Activated B cell treated with CpG ODN at 0.5 μM for 24 hours (primary cell): ENCODE measurements around the gene TBC1D8. TPM values are rescaled to one million over a fixed set of nuclear protein-coding genes. Genes with fewer than 3 reads are reported as not detected.
"Not testable (repeated sequence)": the region's sequence is repeated elsewhere in the genome, so short reads cannot be mapped to it uniquely, and the experiment has no call there.

Source experiments
- ATAC-seq: fragments of 200-7000 bp; cut with Tn5 transposase; one replicate; pipeline ENCODE4 v1.10.0; 2021; ENCODE audit warnings: low read depth, mild to moderate bottlenecking, moderate library complexity
- CTCF ChIA-PET: fragments of 350-600 bp; sonication (Branson Sonifier 250); formaldehyde crosslinking; loops from one replicate; lab custom pipeline; 2021; ENCODE audit warnings: antibody characterized with exemption; lab: Charles Lee
- POLR2A ChIA-PET: fragments of 350-600 bp; sonication (Branson Sonifier 250); formaldehyde crosslinking; loops from one replicate; lab custom pipeline; 2021; ENCODE audit warnings: antibody characterized with exemption; lab: Charles Lee
- DNase-seq: peaks from one replicate; pipeline ENCODE4 v3.0.0; 2022
- H3K27ac Mint-ChIP-seq: one replicate; pipeline ENCODE4 v1.8.0; 2020; ENCODE audit warnings: mixed read lengths
- H3K27me3 Mint-ChIP-seq: one replicate; pipeline ENCODE4 v1.8.0; 2021; ENCODE audit warnings: mixed read lengths
- H3K36me3 Mint-ChIP-seq: one replicate; pipeline ENCODE4 v1.8.0; 2021; ENCODE audit warnings: low read depth, mixed read lengths
- H3K4me1 Mint-ChIP-seq: one replicate; pipeline ENCODE4 v1.8.0; 2021; ENCODE audit warnings: mixed read lengths
- H3K4me3 Mint-ChIP-seq: one replicate; pipeline ENCODE4 v1.8.0; 2020; ENCODE audit warnings: mild to moderate bottlenecking, mixed read lengths
- H3K9me3 Mint-ChIP-seq: one replicate; pipeline ENCODE4 v1.8.0; 2020; ENCODE audit warnings: mixed read lengths
- CTCF ChIP-seq: fragments of 200-600 bp; IDR thresholded peaks from one replicate; pipeline ENCODE4 v1.8.0; 2022; ENCODE audit warnings: antibody characterized with exemption, mild to moderate bottlenecking
- intact Hi-C: fragments of 100-400 bp; cut with micrococcal nuclease; formaldehyde crosslinking; loops from one replicate; pipeline ENCODE4 v1.15.1; 2024
- total RNA-seq: library from RNA; stranded (reverse); gene quantifications from 2 replicates; pipeline ENCODE4 v1.2.3, GENCODE V29; 2022

TBC1D8 gene
- total RNA-seq, 1 donor from 2014 or later = 4.7 TPM

- H3K4me1 Mint-ChIP-seq = no peaks in the 10 kb centered on the region
- ATAC-seq = no peak
- H3K36me3 Mint-ChIP-seq = no peaks in the 10 kb centered on the region
- no peak for TF ChIP-seq CTCF
- peaks cover 2% of the 10 kb centered on the region for H3K27me3 Mint-ChIP-seq
- ChIA-PET POLR2A (no interaction called here), CTCF (no interaction called here)
- intact Hi-C loops = no loop called here
- no peaks in the 10 kb centered on the region for H3K9me3 Mint-ChIP-seq
- no peak overlapping the region for H3K4me3 Mint-ChIP-seq
- no peak overlapping the region for H3K27ac Mint-ChIP-seq
- DNase-seq = no peak
These were observed 92.8 kb downstream of the TBC1D8 start for GRCh38 chr2:101058386-101058785.

- Mint-ChIP-seq H3K36me3 (no peaks in the 10 kb centered on the region), H3K27ac (no peak overlapping the region), H3K9me3 (no peaks in the 10 kb centered on the region), H3K4me1 (no peaks in the 10 kb centered on the region), H3K27me3 (peaks cover 1% of the 10 kb centered on the region), H3K4me3 (no peak overlapping the region)
- intact Hi-C loops = no loop called here
- TF ChIP-seq CTCF = no peak
- POLR2A ChIA-PET = no interaction called here
- DNase-seq = no peak
- ATAC-seq = no peak
- CTCF ChIA-PET = no interaction called here
These were observed 93.9 kb downstream of the TBC1D8 start for GRCh38 chr2:101057051-101057933.

GRCh38 chr2:101053117-101053516 is 98.1 kb downstream of the TBC1D8 start:
- no peak overlapping the region for H3K4me3 Mint-ChIP-seq
- no peaks in the 10 kb centered on the region for H3K27me3 Mint-ChIP-seq
- ChIA-PET CTCF (no interaction called here), POLR2A (no interaction called here)
- H3K27ac Mint-ChIP-seq = no peak overlapping the region
- TF ChIP-seq CTCF = no peak
- intact Hi-C loops = no loop called here
- H3K9me3 Mint-ChIP-seq = peaks cover 2% of the 10 kb centered on the region
- H3K4me1 Mint-ChIP-seq = no peaks in the 10 kb centered on the region
- no peaks in the 10 kb centered on the region for H3K36me3 Mint-ChIP-seq
- ATAC-seq (no peak), DNase-seq (no peak)

- Mint-ChIP-seq H3K36me3 (no peaks in the 10 kb centered on the region), H3K27me3 (no peaks in the 10 kb centered on the region), H3K4me3 (no peak overlapping the region), H3K4me1 (no peaks in the 10 kb centered on the region), H3K9me3 (peaks cover 2% of the 10 kb centered on the region), H3K27ac (no peak overlapping the region)
- ChIA-PET POLR2A (no interaction called here), CTCF (no interaction called here)
- TF ChIP-seq CTCF = no peak
- no peak for DNase-seq
- intact Hi-C loops = no loop called here
- no peak for ATAC-seq
These were observed 99.0 kb downstream of the TBC1D8 start for GRCh38 chr2:101052147-101052546.

- POLR2A ChIA-PET, H3K4me1 Mint-ChIP-seq, H3K27me3 Mint-ChIP-seq, DNase-seq, H3K9me3 Mint-ChIP-seq, intact Hi-C loops, H3K36me3 Mint-ChIP-seq, H3K27ac Mint-ChIP-seq, ATAC-seq, H3K4me3 Mint-ChIP-seq: not testable (repeated sequence)
- CTCF ChIA-PET = interaction anchor here (1.0 kb wide), 1 partner anchor 154 kb away, joined by 3 read pairs; no protein-coding TSS in a partner anchor
These were observed 100.3 kb downstream of the TBC1D8 start for GRCh38 chr2:101050886-101051285.
